T-helper 1 cell (primary cell): ENCODE data around the gene SARS2.
A peak's percentile ranks its signal among the peaks of the same experiment; 100 is the strongest.
"Not testable (repeated sequence)": the region's sequence is repeated elsewhere in the genome, so short reads cannot be mapped to it uniquely, and the experiment has no call there.

Source experiments
- DNase-seq, 5 donors: peaks; one replicate each; pipeline ENCODE4 v3.0.0-alpha.2; 2012 to 2020

The SARS2 gene

GRCh38 chr19:38889803-38890202 lies 40.8 kb downstream of the SARS2 start:
- no peak for DNase-seq

GRCh38 chr19:38888876-38889275 lies 41.7 kb downstream of the SARS2 start:
- no peak for DNase-seq

GRCh38 chr19:38884691-38885090 lies 45.9 kb downstream of the SARS2 start:
- not testable (repeated sequence) for DNase-seq

- no peak for DNase-seq
Observed at GRCh38 chr19:38883286-38883685, 47.3 kb downstream of the SARS2 start.

GRCh38 chr19:38880882-38881609 lies 49.5 kb downstream of the SARS2 start:
- DNase-seq, result no peak

- no peak for DNase-seq
Observed at GRCh38 chr19:38880076-38880881, 50.3 kb downstream of the SARS2 start.

GRCh38 chr19:38879400-38879751 lies 51.2 kb downstream of the SARS2 start:
- DNase-seq, result no peak

- DNase-seq, result no peak
Observed at GRCh38 chr19:38878575-38879399, 51.8 kb downstream of the SARS2 start.

GRCh38 chr19:38877781-38878574 lies 52.6 kb downstream of the SARS2 start, which contains the start of gene RINL:
TSS of gene RINL (minus strand) at chr19:38878275. CDS start at chr19:38876742, 1,533 bp downstream.
- peak; percentile 37 to 83 (median 54) for DNase-seq

- no peak for DNase-seq
Observed at GRCh38 chr19:38875656-38876395, 54.7 kb downstream of the SARS2 start.

GRCh38 chr19:38873400-38873799 lies 57.2 kb downstream of the SARS2 start:
- DNase-seq, result not testable (repeated sequence)

GRCh38 chr19:38870612-38871011 lies 60.0 kb downstream of the SARS2 start:
- DNase-seq, result no peak

- peak; percentile 88 to 95 (median 91) for DNase-seq
Observed at GRCh38 chr19:38869836-38870607, 60.5 kb downstream of the SARS2 start.

- DNase-seq, result peak in 2 of 5 donors; percentile 19 to 44
Observed at GRCh38 chr19:38869160-38869835, 61.3 kb downstream of the SARS2 start.

GRCh38 chr19:38868551-38868950 lies 62.0 kb downstream of the SARS2 start:
- no peak for DNase-seq

GRCh38 chr19:38867171-38867780 lies 63.3 kb downstream of the SARS2 start:
- DNase-seq, result no peak
